Measurements from ENCODE around the gene DOC2B. TPM values are rescaled to one million over a fixed set of nuclear protein-coding genes. Genes with fewer than 3 reads are reported as not detected.
A peak's percentile ranks its signal among the peaks of the same experiment; 100 is the strongest.
"Not testable (repeated sequence)": the region's sequence is repeated elsewhere in the genome, so short reads cannot be mapped to it uniquely, and the experiment has no call there.

Gene DOC2B
- total and polyA plus RNA-seq, 3 donors from 2014 or later = 1.4 to 4.0 (median 1.9) TPM

DNA sequence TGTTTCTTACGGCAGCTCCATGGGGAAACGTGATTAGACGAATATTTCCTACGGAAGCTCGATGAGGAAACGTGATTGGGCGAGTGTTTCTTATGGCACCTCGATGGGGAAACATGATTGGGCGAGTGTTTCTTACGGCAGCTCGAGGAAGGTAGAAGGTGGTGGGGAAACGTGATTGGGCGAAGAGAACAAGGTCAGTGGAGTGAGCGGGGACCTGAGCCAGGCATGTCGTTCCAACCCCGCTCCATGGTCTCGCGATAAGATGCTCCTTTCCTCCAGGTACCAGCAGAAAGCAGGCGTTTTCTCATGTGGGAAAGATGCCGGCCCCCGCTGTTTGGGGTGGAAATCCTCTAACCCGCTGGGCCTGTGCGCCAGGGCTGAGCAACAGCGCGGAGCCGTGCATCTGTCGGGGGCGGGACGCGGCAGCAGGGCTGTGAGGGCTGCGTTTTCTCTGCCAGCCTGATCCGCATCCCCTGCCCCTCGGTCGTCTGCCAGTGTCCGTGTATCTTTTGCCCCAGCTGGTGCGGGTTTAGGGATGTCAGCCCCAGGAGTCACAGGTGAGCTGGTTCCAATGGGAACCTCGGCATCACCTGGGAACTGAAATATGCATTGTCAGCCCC lies 25.6 kb upstream of the DOC2B start:
- Histone ChIP-seq H3K4me3 (peak overlapping the region; percentile 29 to 41), H3K4me1 (no peaks in the 10 kb centered on the region)
- intact Hi-C loops (cut with DNase I; ENCODE audit: low total_unique reads) = no loop called here

DNA sequence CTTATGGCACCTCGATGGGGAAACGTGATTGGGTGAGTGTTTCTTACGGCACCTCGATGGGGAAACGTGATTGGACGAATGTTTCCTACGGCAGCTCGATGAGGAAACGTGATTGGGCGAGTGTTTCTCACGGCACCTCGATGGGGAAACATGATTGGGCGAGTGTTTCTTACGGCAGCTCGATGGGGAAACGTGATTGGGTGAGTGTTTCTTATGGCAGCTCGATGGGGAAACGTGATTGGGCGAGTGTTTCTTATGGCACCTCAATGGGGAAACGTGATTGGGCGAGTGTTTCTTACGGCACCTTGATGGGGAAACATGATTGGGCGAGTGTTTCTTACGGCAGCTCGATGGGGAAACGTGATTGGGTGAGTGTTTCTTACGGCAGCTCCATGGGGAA lies 25.0 kb upstream of the DOC2B start:
- H3K9me3 ChIP-seq; H3K4me1 ChIP-seq; H3K27ac ChIP-seq; H3K36me3 ChIP-seq (ENCODE audit: low read depth, missing control alignments); intact Hi-C loops (cut with DNase I; ENCODE audit: low total_unique reads); H3K27me3 ChIP-seq: not testable (repeated sequence)
- peak overlapping the region in 1 of 2 donors; percentile 41 for H3K4me3 ChIP-seq
- WGBS, 2 donors = 68 to 80% methylated on average over 27 of the region's 27 CpGs
- peak; percentile 80 for DNase-seq

More for the DNA sequence above, 25.6 kb upstream of the DOC2B start:
- H3K9me3 ChIP-seq = no peaks in the 10 kb centered on the region
- TF ChIP-seq CTCF (IDR thresholded peaks at IDR 0.05) (no peak), POLR2A (IDR thresholded peaks at IDR 0.05) (no peak)
- DNase-seq = peak; percentile 77
- H3K36me3 ChIP-seq (ENCODE audit: low read depth, missing control alignments) = no peaks in the 10 kb centered on the region
- H3K27ac ChIP-seq = no peak overlapping the region
- 65 to 79% methylated on average over 26 to 36 of the region's 37 CpGs for WGBS, 2 donors
- H3K27me3 ChIP-seq = no peaks in the 10 kb centered on the region

DNA sequence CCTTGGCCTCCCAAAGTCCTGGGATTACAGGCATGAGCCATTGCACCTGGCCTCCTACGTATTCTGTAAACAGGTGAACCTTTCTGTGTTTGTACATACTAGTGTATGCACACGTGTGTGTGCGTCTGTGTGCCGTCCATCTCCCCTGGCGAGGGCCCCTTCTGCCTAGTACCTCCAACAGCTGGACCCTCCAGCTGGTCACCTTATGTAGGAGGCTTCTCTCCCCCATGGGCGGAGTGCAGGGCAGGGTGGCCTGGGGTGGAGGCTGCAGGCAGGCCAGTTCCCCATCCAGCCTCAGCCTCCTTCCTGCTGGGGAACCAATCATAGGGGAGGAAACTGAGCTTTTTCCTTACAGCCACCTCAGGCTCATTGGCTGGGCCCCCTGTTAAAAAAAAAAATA lies 24.4 kb upstream of the DOC2B start:
- TF ChIP-seq CTCF (IDR thresholded peaks at IDR 0.05) (no peak), POLR2A (IDR thresholded peaks at IDR 0.05) (no peak)
- Histone ChIP-seq H3K9me3 (no peaks in the 10 kb centered on the region), H3K27me3 (no peaks in the 10 kb centered on the region), H3K36me3 (ENCODE audit: low read depth, missing control alignments) (no peaks in the 10 kb centered on the region), H3K4me3 (no peak overlapping the region), H3K27ac (no peak overlapping the region), H3K4me1 (no peaks in the 10 kb centered on the region)
- intact Hi-C loops (cut with DNase I; ENCODE audit: low total_unique reads) = no loop called here
- DNase-seq = no peak
- 73% methylated on average over 6 of the region's 6 CpGs; no CpG with 5 or more reads in 1 of the 2 donors for WGBS, 2 donors

GRCh38 chr17:205148-205669 lies 23.8 kb upstream of the DOC2B start:
- no peaks in the 10 kb centered on the region for H3K4me1 ChIP-seq
- WGBS, 2 donors = 46 to 53% methylated on average over 7 to 10 of the region's 10 CpGs
- H3K27ac ChIP-seq = no peak overlapping the region
- H3K36me3 ChIP-seq (ENCODE audit: low read depth, missing control alignments) = no peaks in the 10 kb centered on the region
- H3K9me3 ChIP-seq = no peaks in the 10 kb centered on the region
- no peak for DNase-seq
- TF ChIP-seq POLR2A (IDR thresholded peaks at IDR 0.05) (no peak), CTCF (IDR thresholded peaks at IDR 0.05) (no peak)
- intact Hi-C loops (cut with DNase I; ENCODE audit: low total_unique reads) = no loop called here
- no peak overlapping the region for H3K4me3 ChIP-seq
- H3K27me3 ChIP-seq = no peaks in the 10 kb centered on the region

DNA sequence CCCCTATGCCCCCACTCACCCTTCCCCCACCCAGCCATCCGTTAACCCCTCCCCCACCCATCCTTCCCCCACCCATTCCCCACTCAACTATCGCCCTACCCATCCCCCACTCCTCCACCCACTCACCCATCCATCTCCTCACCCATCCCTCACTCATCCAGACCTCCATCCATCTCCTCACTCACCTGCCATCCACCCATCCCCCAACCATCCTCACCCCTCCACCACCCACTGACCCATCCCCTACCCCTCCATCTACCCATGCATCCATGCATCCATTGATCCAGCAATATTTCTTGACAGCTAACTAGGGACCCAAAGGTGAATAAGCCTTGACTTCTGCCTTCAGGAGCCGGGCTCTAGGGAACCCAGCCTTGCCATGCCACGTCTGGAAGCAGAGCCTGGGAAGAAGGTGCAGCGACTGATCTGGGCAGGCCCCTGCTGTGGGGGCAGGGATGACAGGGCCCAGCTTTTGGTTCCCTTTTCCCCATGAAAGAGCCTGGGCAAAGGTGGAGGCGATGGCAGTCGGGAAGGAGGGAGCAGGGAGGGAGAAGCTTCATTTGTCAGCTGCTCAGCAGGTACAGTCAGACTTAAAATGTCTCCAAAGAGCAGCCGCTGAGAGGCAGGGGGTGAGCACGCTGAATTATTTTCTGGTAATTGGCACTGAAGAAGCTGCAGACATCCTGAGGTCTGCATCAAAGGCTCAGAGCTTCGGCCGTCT lies 23.1 kb upstream of the DOC2B start:
- H3K27me3 ChIP-seq = no peaks in the 10 kb centered on the region
- intact Hi-C loops (cut with DNase I; ENCODE audit: low total_unique reads) = no loop called here
- no peaks in the 10 kb centered on the region for H3K9me3 ChIP-seq
- H3K4me3 ChIP-seq = no peak overlapping the region
- H3K27ac ChIP-seq = no peak overlapping the region
- 52 to 71% methylated on average over 8 to 11 of the region's 11 CpGs for WGBS, 2 donors
- DNase-seq = no peak
- TF ChIP-seq POLR2A (IDR thresholded peaks at IDR 0.05) = no peak
- no peak for TF ChIP-seq CTCF (IDR thresholded peaks at IDR 0.05)
- no peaks in the 10 kb centered on the region for H3K36me3 ChIP-seq (ENCODE audit: low read depth, missing control alignments)
- no peaks in the 10 kb centered on the region for H3K4me1 ChIP-seq
